H1 (cell line): ENCODE results near the gene IL16. TPM values are rescaled to one million over a fixed set of nuclear protein-coding genes. Genes with fewer than 3 reads are reported as not detected.

Source experiments
- CTCF ChIA-PET: fragments of 300-600 bp; sonication (Branson Sonifier 250); formaldehyde crosslinking; loops from one replicate; lab custom pipeline; 2021; ENCODE audit not compliant: partially characterized antibody; lab: Charles Lee
- POLR2A ChIA-PET: fragments of 300-600 bp; sonication (Branson Sonifier 250); formaldehyde crosslinking; loops from one replicate; lab custom pipeline; 2021; ENCODE audit warnings: inconsistent platforms; ENCODE audit not compliant: partially characterized antibody; lab: Charles Lee
- DNase-seq, 2 experiments: peaks; one replicate each; pipeline versions ENCODE4 v3.0.0 to v3.0.0-alpha.2; 2010 to 2022; ENCODE audit warnings: low spot score in 2 of 2, low read depth in 1 of 2, mixed read lengths in 1 of 2
- FAIRE-seq: peaks from 2 replicates; lab custom pipeline; 2011; peaks lifted over from hg19 to GRCh38; lab: Jason Lieb, UNC
- H2AFZ ChIP-seq: 2 replicates; pipeline ENCODE4 v1.8.1; 2012; ENCODE audit warnings: low read length, inconsistent platforms
- H2AK5ac ChIP-seq: 2 replicates; pipeline ENCODE4 v1.6.1; 2013; ENCODE audit warnings: low read depth, low read length
- H2BK120ac ChIP-seq: replicated peaks from 2 replicates; pipeline ENCODE3; 2013; ENCODE audit warnings: low read depth, low read length, inconsistent platforms
- H2BK12ac ChIP-seq: 2 replicates; pipeline ENCODE4 v1.6.1; 2013; ENCODE audit warnings: low read depth, low read length
- H2BK15ac ChIP-seq: 2 replicates; pipeline ENCODE4 v1.6.1; 2013; ENCODE audit warnings: low read length
- H2BK20ac ChIP-seq: 2 replicates; pipeline ENCODE4 v1.6.1; 2013; ENCODE audit warnings: low read length
- H2BK5ac ChIP-seq: 2 replicates; pipeline ENCODE4 v1.6.1; 2013; ENCODE audit warnings: low read depth, low read length
- H3K14ac ChIP-seq: 2 replicates; pipeline ENCODE4 v1.6.1; 2013; ENCODE audit warnings: inconsistent platforms; ENCODE audit not compliant: insufficient read length
- H3K18ac ChIP-seq: 2 replicates; pipeline ENCODE4 v1.6.1; 2013; ENCODE audit warnings: low read length; ENCODE audit errors: extremely low read depth
- H3K23ac ChIP-seq: 2 replicates; pipeline ENCODE4 v1.6.1; 2013; ENCODE audit warnings: inconsistent platforms; ENCODE audit not compliant: insufficient read length
- H3K23me2 ChIP-seq: 2 replicates; pipeline ENCODE4 v1.6.1; 2013; ENCODE audit warnings: low read depth, low read length
- H3K27ac ChIP-seq: 2 replicates; pipeline ENCODE4 v1.6.1; 2011; ENCODE audit warnings: low read depth, low read length, inconsistent platforms
- H3K27me3 ChIP-seq, 4 experiments: replicated peaks in 1 of 4; 1 replicate in 1 of 4; 2 replicates in 3 of 4; pipeline versions ENCODE4 v1.6.1 to v1.8.1; 2011 to 2013; ENCODE audit warnings: low read length in 3 of 4, mild to moderate bottlenecking in 3 of 4, inconsistent platforms in 2 of 4, mixed read lengths in 2 of 4, moderate library complexity in 1 of 4; ENCODE audit not compliant: control insufficient read depth in 3 of 4, insufficient read depth in 3 of 4; ENCODE audit errors: extremely low read depth in 1 of 4
- H3K36me3 ChIP-seq, 4 experiments: 2 replicates each; pipeline versions ENCODE4 v1.6.1 to v1.8.1; 2011 to 2013; ENCODE audit warnings: mild to moderate bottlenecking in 4 of 4, low read length in 3 of 4, moderate library complexity in 2 of 4, control low read depth in 1 of 4, inconsistent platforms in 1 of 4; ENCODE audit not compliant: insufficient read depth in 4 of 4, control insufficient read depth in 2 of 4
- H3K4ac ChIP-seq: replicated peaks from 2 replicates; pipeline ENCODE3; 2013; ENCODE audit warnings: low read length, low read depth, mixed read lengths, inconsistent platforms; ENCODE audit not compliant: insufficient read length
- H3K4me1 ChIP-seq, 4 experiments: replicated peaks in 1 of 4; 1 replicate in 1 of 4; 2 replicates in 3 of 4; pipeline versions ENCODE4 v1.6.1 to v1.8.1; 2011 to 2013; ENCODE audit warnings: low read length in 3 of 4, inconsistent platforms in 2 of 4, mixed read lengths in 1 of 4; ENCODE audit not compliant: insufficient read depth in 4 of 4, control insufficient read depth in 3 of 4
- H3K4me2 ChIP-seq, 2 experiments: 2 replicates each; pipeline versions ENCODE4 v1.6.1 to v1.8.1; 2011 to 2013; ENCODE audit warnings: low read depth in 2 of 2, low read length in 2 of 2, control low read depth in 1 of 2, inconsistent platforms in 1 of 2, mild to moderate bottlenecking in 1 of 2; ENCODE audit not compliant: insufficient read depth in 1 of 2
- H3K4me3 ChIP-seq, 4 experiments: fragments of 200-600, 300-600 bp in 1 of 4; sonication (generic), shearing (Covaris generic), sonication (Bioruptor Twin) in 1 of 4; 2 replicates each; pipeline versions ENCODE4 v1.5.1 to v1.8.1; 2011 to 2016; ENCODE audit warnings: low read length in 4 of 4, low read depth in 3 of 4, control low read depth in 2 of 4, inconsistent platforms in 2 of 4, mild to moderate bottlenecking in 2 of 4, mixed read lengths in 1 of 4, moderate library complexity in 1 of 4; ENCODE audit not compliant: insufficient read depth in 2 of 4; ENCODE audit errors: extremely low read depth in 1 of 4
- H3K56ac ChIP-seq: replicated peaks from 2 replicates; pipeline ENCODE3; 2013; ENCODE audit warnings: low read depth, mild to moderate bottlenecking, mixed read lengths, low read length, inconsistent platforms; ENCODE audit not compliant: insufficient read length
- H3K79me1 ChIP-seq: 2 replicates; pipeline ENCODE4 v1.6.1; 2013; ENCODE audit warnings: low read depth, low read length, control low read depth
- H3K79me2 ChIP-seq, 2 experiments: 2 replicates each; pipeline versions ENCODE4 v1.6.1 to v1.8.1; 2012 to 2013; ENCODE audit warnings: low read length in 2 of 2, mild to moderate bottlenecking in 2 of 2, inconsistent platforms in 1 of 2; ENCODE audit not compliant: insufficient read depth in 2 of 2, control insufficient read depth in 1 of 2
- H3K9ac ChIP-seq, 4 experiments: replicated peaks in 1 of 4; 1 replicate in 1 of 4; 2 replicates in 3 of 4; pipeline versions ENCODE4 v1.6.1 to v1.8.1; 2011 to 2013; ENCODE audit warnings: low read depth in 3 of 4, low read length in 3 of 4, control low read depth in 2 of 4, mild to moderate bottlenecking in 2 of 4, moderate library complexity in 2 of 4, inconsistent platforms in 1 of 4; ENCODE audit errors: extremely low read depth in 1 of 4
- H3K9me3 ChIP-seq, 2 experiments: 2 replicates each; pipeline versions ENCODE4 v1.6.1 to v1.8.1; 2012 to 2013; ENCODE audit warnings: mild to moderate bottlenecking in 2 of 2, moderate library complexity in 2 of 2, control low read depth in 1 of 2, inconsistent platforms in 1 of 2, low read depth in 1 of 2, low read length in 1 of 2, mixed read lengths in 1 of 2; ENCODE audit not compliant: insufficient read depth in 2 of 2
- H4K20me1 ChIP-seq, 2 experiments: replicated peaks in 1 of 2; 2 replicates each; pipeline versions ENCODE3 to v1.8.1; 2011 to 2013; ENCODE audit warnings: inconsistent platforms in 2 of 2, low read length in 2 of 2, mild to moderate bottlenecking in 1 of 2; ENCODE audit not compliant: insufficient read depth in 2 of 2, control insufficient read depth in 1 of 2
- H4K5ac ChIP-seq: 2 replicates; pipeline ENCODE4 v1.6.1; 2013; ENCODE audit warnings: low read length, low read depth, mixed read lengths, inconsistent platforms; ENCODE audit not compliant: insufficient read length
- H4K8ac ChIP-seq: 2 replicates; pipeline ENCODE4 v1.8.0; 2013; ENCODE audit warnings: mild to moderate bottlenecking, moderate library complexity, low read length, inconsistent platforms; ENCODE audit not compliant: insufficient read depth; ENCODE audit errors: extremely low read depth
- H4K91ac ChIP-seq: replicated peaks from 2 replicates; pipeline ENCODE3; 2013; ENCODE audit warnings: low read length, mixed read lengths, inconsistent platforms; ENCODE audit not compliant: insufficient read length
- SP1 ChIP-seq: IDR thresholded peaks from 2 replicates; pipeline ENCODE4 v1.6.1; 2011; ENCODE audit warnings: low read depth, low read length
- WGBS, 2 experiments: shearing (Covaris generic) in 1 of 2; methylation state at CpG; one replicate each; pipeline versions ENCODE4 v1.1.6 to v1.1.7; 2013 to 2015; ENCODE audit warnings: low lambda C conversion rate in 2 of 2, mixed read lengths in 2 of 2, inconsistent platforms in 1 of 2, low coverage in 1 of 2, missing lambda C conversion rate in 1 of 2; ENCODE audit not compliant: insufficient replicate concordance in 2 of 2, insufficient coverage in 1 of 2, insufficient read length in 1 of 2; ENCODE audit errors: extremely low coverage in 1 of 2, missing lambda C conversion rate in 1 of 2; 5-methylcytosine and 5-hydroxymethylcytosine counted together
- polyA plus RNA-seq, 7 experiments: library from polyadenylated mRNA; depleted of rRNA in 3 of 7; stranded (reverse) in 5 of 7; unstranded in 2 of 7; fragments of >200 nt in 5 of 7; fragments of 200-250 nt in 2 of 7; gene quantifications; 1 replicate in 5 of 7; 2 replicates in 1 of 7; 4 replicates in 1 of 7; pipeline versions ENCODE4 v1.2.1 to v1.2.3, GENCODE V29; 2011 to 2013; ENCODE audit warnings: missing spikeins in 2 of 7, mixed read lengths in 2 of 7
- total RNA-seq: library from RNA; stranded (reverse); fragmentation: NEBNext Ultra II Directional; extraction: Animal tissue kit (Norgen Biotek cat#: 25700); gene quantifications from 2 replicates; pipeline ENCODE4 v1.2.1, GENCODE V29; 2021

The IL16 gene
- total and polyA plus RNA-seq, 2 of the 8 experiments (the other 6 are each of a cell fraction or from before 2014, with no cell fraction given), result 0.03 to 0.09 TPM

GRCh38 chr15:81360491-81360890 is 163.8 kb downstream of the IL16 start:
- Histone ChIP-seq H2AFZ (peak overlapping the region; percentile 36; the same call in 1 of the 2 replicates), H3K36me3 (no peaks in the 10 kb centered on the region), H3K27me3 (no peaks in the 10 kb centered on the region), H2BK5ac (no peak overlapping the region), H2AK5ac (no peak overlapping the region), H4K8ac (no peak overlapping the region), H2BK20ac (no peak overlapping the region), H3K9me3 (no peaks in the 10 kb centered on the region), H2BK15ac (no peak overlapping the region), H4K91ac (no peak overlapping the region), H3K27ac (no peak overlapping the region), H4K5ac (no peak overlapping the region), H3K4me1 (peaks cover 0 to 4% (median 2%) of the 10 kb centered on the region in 4 experiments; a peak in 2 of 7 replicates), H3K4me3 (no peak overlapping the region), H3K79me2 (no peaks in the 10 kb centered on the region), H3K56ac (no peak overlapping the region), H3K23me2 (no peaks in the 10 kb centered on the region), H3K4ac (no peak overlapping the region), H4K20me1 (no peaks in the 10 kb centered on the region), H3K9ac (no peak overlapping the region), H3K23ac (no peak overlapping the region), H3K14ac (no peak overlapping the region), H3K79me1 (no peaks in the 10 kb centered on the region), H2BK120ac (no peak overlapping the region), H2BK12ac (no peak overlapping the region), H3K4me2 (no peak overlapping the region), H3K18ac (no peak overlapping the region)
- DNase-seq, result no peak
- no peak for FAIRE-seq
- CTCF ChIA-PET, result interaction anchor here (0.9 kb wide), 1 partner anchor 94 kb away, joined by 3 read pairs; no protein-coding TSS in a partner anchor
- 91% methylated on average over 5 of the region's 5 CpGs; no CpG with 5 or more reads in 1 of the 2 experiments for WGBS, 2 experiments
- no peak for TF ChIP-seq SP1
- POLR2A ChIA-PET, result no interaction called here
